GM18517 (cell line): ENCODE data around the gene MFN1.
"Not testable (repeated sequence)": the region's sequence is repeated elsewhere in the genome, so short reads cannot be mapped to it uniquely, and the experiment has no call there.

ENCODE experiments used
- ATAC-seq: cut with Tn5 transposase; IDR thresholded peaks from one replicate; pipeline ENCODE4 v1.9.1; 2021; ENCODE audit warnings: mild to moderate bottlenecking, moderate library complexity; ENCODE audit not compliant: unreplicated experiment

The MFN1 gene

GRCh38 chr3:179347345-179348194 lies at the start of gene MFN1:
TSS of gene MFN1 (plus strand) at chr3:179347709. CDS start at chr3:179348852, 1,143 bp downstream.
- ATAC-seq = peak; percentile 92

GRCh38 chr3:179297971-179298725 lies 49.4 kb upstream of the MFN1 start:
- no peak for ATAC-seq

GRCh38 chr3:179299316-179299715 lies 48.2 kb upstream of the MFN1 start:
- ATAC-seq = no peak

GRCh38 chr3:179299999-179300613 lies 47.4 kb upstream of the MFN1 start:
- no peak for ATAC-seq

- ATAC-seq = no peak
Measured at GRCh38 chr3:179301645-179302044, 45.9 kb upstream of the MFN1 start.

GRCh38 chr3:179302111-179302510 lies 45.4 kb upstream of the MFN1 start:
- no peak for ATAC-seq

- no peak for ATAC-seq
Measured at GRCh38 chr3:179304605-179305004, 42.9 kb upstream of the MFN1 start.

- ATAC-seq = not testable (repeated sequence)
Measured at GRCh38 chr3:179307362-179307761, 40.1 kb upstream of the MFN1 start.

GRCh38 chr3:179308001-179308400 lies 39.5 kb upstream of the MFN1 start:
- ATAC-seq = no peak

- peak; percentile 94 for ATAC-seq
Measured at GRCh38 chr3:179309225-179310078, 38.1 kb upstream of the MFN1 start.

- ATAC-seq = no peak
Measured at GRCh38 chr3:179318876-179319275, 28.6 kb upstream of the MFN1 start.

GRCh38 chr3:179321668-179322285 lies 25.7 kb upstream of the MFN1 start:
- no peak for ATAC-seq

GRCh38 chr3:179322286-179323196 lies 25.0 kb upstream of the MFN1 start, which contains the start of gene ZNF639:
TSS of gene ZNF639 (plus strand) at chr3:179323031. CDS start at chr3:179328294, 5,263 bp downstream.
- ATAC-seq = peak; percentile 75

- ATAC-seq = peak; percentile 33
Measured at GRCh38 chr3:179323197-179324110, 24.1 kb upstream of the MFN1 start.

- ATAC-seq = no peak
Measured at GRCh38 chr3:179324270-179324754, 23.2 kb upstream of the MFN1 start.

- ATAC-seq = no peak
Measured at GRCh38 chr3:179330438-179330837, 17.1 kb upstream of the MFN1 start.

- no peak for ATAC-seq
Measured at GRCh38 chr3:179332240-179332639, 15.3 kb upstream of the MFN1 start.

GRCh38 chr3:179333084-179333483 lies 14.4 kb upstream of the MFN1 start:
- no peak for ATAC-seq
